HEK293 (cell line): ENCODE results near the gene RASL11A.

Experiments used
- ZBTB1 ChIP-seq: fragments of 450-650 bp; formaldehyde crosslinking; IDR thresholded peaks from 2 replicates; pipeline ENCODE4 v1.5.1; 2016; ENCODE audit warnings: missing biosample characterization, missing genetic modification characterization
- ZEB2 ChIP-seq: fragments of 450-650 bp; formaldehyde crosslinking; IDR thresholded peaks from 2 replicates; pipeline ENCODE4 v1.5.1; 2016; ENCODE audit warnings: missing biosample characterization, missing genetic modification characterization
- ZNF211 ChIP-seq: fragments of 450-650 bp; formaldehyde crosslinking; IDR thresholded peaks from 2 replicates; pipeline ENCODE4 v1.5.1; 2016; ENCODE audit warnings: low read depth, missing biosample characterization, missing genetic modification characterization
- ZNF558 ChIP-seq: fragments of 450-650 bp; formaldehyde crosslinking; IDR thresholded peaks from 2 replicates; pipeline ENCODE4 v1.5.1; 2016; ENCODE audit warnings: missing biosample characterization, missing genetic modification characterization
- ZNF707 ChIP-seq: fragments of 450-650 bp; formaldehyde crosslinking; IDR thresholded peaks from 2 replicates; pipeline ENCODE4 v1.5.1; 2016; ENCODE audit warnings: missing biosample characterization, missing genetic modification characterization
- ZNF785 ChIP-seq: fragments of 450-650 bp; formaldehyde crosslinking; IDR thresholded peaks from 2 replicates; pipeline ENCODE4 v1.5.1; 2016; ENCODE audit warnings: missing biosample characterization, missing genetic modification characterization
- TF ChIP-seq, protein P1 (sequence below): fragments of 450-650 bp; formaldehyde crosslinking; IDR thresholded peaks from 2 replicates; pipeline ENCODE4 v1.5.1; 2016; ENCODE audit warnings: missing biosample characterization, missing genetic modification characterization
- TF ChIP-seq, protein P2 (sequence below): fragments of 450-650 bp; formaldehyde crosslinking; IDR thresholded peaks from 2 replicates; pipeline ENCODE4 v1.5.1; 2016; ENCODE audit warnings: missing biosample characterization, missing genetic modification characterization
- TF ChIP-seq, protein P3 (sequence below): fragments of 450-650 bp; IDR thresholded peaks from 2 replicates; pipeline ENCODE4 v1.5.1; 2018; ENCODE audit warnings: missing biosample characterization, mild to moderate bottlenecking, missing genetic modification characterization

DNA sequence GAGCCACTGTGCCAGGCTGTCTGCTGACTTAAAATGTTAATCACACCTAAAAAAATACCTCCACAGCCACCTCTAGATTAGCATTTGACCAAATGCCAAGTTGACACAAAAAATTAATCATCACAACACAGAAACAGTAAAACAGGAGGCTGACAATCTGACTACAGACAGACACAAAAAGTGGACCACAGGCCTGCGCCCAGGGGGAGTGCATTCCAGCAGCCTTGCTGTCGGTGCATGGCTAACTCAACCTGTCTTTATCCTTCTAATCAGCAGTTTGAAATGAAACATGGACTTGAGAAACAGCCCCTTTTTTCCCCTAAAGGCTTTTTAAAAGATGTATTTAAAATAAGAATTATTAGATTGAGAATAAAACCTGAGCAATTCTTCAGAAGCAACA, 34.0 kb downstream of the RASL11A start:
- TF ChIP-seq, protein P1, sequence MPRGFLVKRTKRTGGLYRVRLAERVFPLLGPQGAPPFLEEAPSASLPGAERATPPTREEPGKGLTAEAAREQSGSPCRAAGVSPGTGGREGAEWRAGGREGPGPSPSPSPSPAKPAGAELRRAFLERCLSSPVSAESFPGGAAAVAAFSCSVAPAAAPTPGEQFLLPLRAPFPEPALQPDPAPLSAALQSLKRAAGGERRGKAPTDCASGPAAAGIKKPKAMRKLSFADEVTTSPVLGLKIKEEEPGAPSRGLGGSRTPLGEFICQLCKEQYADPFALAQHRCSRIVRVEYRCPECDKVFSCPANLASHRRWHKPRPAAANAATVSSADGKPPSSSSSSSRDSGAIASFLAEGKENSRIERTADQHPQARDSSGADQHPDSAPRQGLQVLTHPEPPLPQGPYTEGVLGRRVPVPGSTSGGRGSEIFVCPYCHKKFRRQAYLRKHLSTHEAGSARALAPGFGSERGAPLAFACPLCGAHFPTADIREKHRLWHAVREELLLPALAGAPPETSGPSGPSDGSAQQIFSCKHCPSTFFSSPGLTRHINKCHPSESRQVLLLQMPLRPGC: no peak
- no peak for TF ChIP-seq ZNF785 (tag by site-specific recombination)
- TF ChIP-seq, protein P2, sequence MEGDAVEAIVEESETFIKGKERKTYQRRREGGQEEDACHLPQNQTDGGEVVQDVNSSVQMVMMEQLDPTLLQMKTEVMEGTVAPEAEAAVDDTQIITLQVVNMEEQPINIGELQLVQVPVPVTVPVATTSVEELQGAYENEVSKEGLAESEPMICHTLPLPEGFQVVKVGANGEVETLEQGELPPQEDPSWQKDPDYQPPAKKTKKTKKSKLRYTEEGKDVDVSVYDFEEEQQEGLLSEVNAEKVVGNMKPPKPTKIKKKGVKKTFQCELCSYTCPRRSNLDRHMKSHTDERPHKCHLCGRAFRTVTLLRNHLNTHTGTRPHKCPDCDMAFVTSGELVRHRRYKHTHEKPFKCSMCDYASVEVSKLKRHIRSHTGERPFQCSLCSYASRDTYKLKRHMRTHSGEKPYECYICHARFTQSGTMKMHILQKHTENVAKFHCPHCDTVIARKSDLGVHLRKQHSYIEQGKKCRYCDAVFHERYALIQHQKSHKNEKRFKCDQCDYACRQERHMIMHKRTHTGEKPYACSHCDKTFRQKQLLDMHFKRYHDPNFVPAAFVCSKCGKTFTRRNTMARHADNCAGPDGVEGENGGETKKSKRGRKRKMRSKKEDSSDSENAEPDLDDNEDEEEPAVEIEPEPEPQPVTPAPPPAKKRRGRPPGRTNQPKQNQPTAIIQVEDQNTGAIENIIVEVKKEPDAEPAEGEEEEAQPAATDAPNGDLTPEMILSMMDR (tag by site-specific recombination): no peak
- no peak for TF ChIP-seq ZNF707 (tag by site-specific recombination)
- no peak for TF ChIP-seq ZNF211 (tag by site-specific recombination)
- no peak for TF ChIP-seq ZNF558
- no peak for TF ChIP-seq ZBTB1
- TF ChIP-seq ZEB2 (tag by site-specific recombination): no peak
- TF ChIP-seq, protein P3, sequence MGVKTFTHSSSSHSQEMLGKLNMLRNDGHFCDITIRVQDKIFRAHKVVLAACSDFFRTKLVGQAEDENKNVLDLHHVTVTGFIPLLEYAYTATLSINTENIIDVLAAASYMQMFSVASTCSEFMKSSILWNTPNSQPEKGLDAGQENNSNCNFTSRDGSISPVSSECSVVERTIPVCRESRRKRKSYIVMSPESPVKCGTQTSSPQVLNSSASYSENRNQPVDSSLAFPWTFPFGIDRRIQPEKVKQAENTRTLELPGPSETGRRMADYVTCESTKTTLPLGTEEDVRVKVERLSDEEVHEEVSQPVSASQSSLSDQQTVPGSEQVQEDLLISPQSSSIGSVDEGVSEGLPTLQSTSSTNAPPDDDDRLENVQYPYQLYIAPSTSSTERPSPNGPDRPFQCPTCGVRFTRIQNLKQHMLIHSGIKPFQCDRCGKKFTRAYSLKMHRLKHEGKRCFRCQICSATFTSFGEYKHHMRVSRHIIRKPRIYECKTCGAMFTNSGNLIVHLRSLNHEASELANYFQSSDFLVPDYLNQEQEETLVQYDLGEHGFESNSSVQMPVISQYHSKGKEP (tag by site-specific recombination): no peak
